ENCODE results near the gene PRR23E.

DNA sequence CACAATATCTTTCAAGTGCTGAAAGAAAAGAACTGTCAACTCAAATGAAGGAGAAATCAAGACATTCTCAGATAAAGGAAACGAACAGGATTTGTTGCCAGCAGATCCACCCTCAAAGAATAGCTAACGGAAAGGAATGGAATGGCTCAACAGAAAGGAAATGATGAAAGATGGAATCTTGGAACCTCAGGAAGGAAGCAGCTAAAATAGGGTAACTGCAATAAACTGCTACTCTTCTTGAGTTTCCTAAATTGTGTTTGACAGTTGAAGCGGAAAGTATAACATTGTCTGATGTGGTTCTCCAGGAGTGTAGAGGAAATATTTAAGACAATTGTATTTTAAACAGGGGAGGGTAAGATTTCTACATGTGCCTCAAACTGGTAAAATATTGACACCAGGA is 22.0 kb downstream of the PRR23E start:
- TF ChIP-seq REST (IDR thresholded peaks at IDR 0.05; ENCODE audit: low read depth) (no peak), MAX (IDR thresholded peaks at IDR 0.05) (no peak), CEBPB (IDR thresholded peaks at IDR 0.05) (no peak), USF1 (IDR thresholded peaks at IDR 0.05) (no peak), RAD21 (IDR thresholded peaks at IDR 0.05; ENCODE audit: low read depth) (no peak), TEAD4 (IDR thresholded peaks at IDR 0.05) (no peak), ZBTB7A (IDR thresholded peaks at IDR 0.05; ENCODE audit: low read depth) (no peak), EGR1 (IDR thresholded peaks at IDR 0.05) (no peak), EP300 (IDR thresholded peaks at IDR 0.05; ENCODE audit: borderline replicate concordance) (no peak)
